ENCODE data around the gene CYB561D1. TPM values are rescaled to one million over a fixed set of nuclear protein-coding genes. Genes with fewer than 3 reads are reported as not detected.

The CYB561D1 gene
- polyA plus RNA-seq, 1 donor (not counting 4 experiments of a cell fraction or from before 2014, with no cell fraction given) = 4.9 TPM

GRCh38 chr1:109502364-109502851 lies 8.5 kb downstream of the CYB561D1 start:
- H4K20me1 ChIP-seq (ENCODE audit: control insufficient read depth, extremely low read depth, insufficient read depth, low read length) = no peaks in the 10 kb centered on the region
- FAIRE-seq = no peak
- TF ChIP-seq EZH2 (IDR thresholded peaks at IDR 0.05; ENCODE audit: low read length) = no peak
- TF ChIP-seq, protein P1, sequence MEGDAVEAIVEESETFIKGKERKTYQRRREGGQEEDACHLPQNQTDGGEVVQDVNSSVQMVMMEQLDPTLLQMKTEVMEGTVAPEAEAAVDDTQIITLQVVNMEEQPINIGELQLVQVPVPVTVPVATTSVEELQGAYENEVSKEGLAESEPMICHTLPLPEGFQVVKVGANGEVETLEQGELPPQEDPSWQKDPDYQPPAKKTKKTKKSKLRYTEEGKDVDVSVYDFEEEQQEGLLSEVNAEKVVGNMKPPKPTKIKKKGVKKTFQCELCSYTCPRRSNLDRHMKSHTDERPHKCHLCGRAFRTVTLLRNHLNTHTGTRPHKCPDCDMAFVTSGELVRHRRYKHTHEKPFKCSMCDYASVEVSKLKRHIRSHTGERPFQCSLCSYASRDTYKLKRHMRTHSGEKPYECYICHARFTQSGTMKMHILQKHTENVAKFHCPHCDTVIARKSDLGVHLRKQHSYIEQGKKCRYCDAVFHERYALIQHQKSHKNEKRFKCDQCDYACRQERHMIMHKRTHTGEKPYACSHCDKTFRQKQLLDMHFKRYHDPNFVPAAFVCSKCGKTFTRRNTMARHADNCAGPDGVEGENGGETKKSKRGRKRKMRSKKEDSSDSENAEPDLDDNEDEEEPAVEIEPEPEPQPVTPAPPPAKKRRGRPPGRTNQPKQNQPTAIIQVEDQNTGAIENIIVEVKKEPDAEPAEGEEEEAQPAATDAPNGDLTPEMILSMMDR (optimal IDR thresholded peaks at IDR 0.05 in 1 of 3, IDR thresholded peaks at IDR 0.05 in 1 of 3, conservative IDR thresholded peaks at IDR 0.05 in 1 of 3; ENCODE audit: extremely low read depth in 1 of 3, insufficient read depth in 2 of 3, low read length in 3 of 3) = no peak

GRCh38 chr1:109503935-109504334 lies 10.0 kb downstream of the CYB561D1 start:
- H3K4me1 ChIP-seq (ENCODE audit: control insufficient read depth, extremely low read depth, insufficient read depth, low read length) = peaks cover 12% of the 10 kb centered on the region
- no peak overlapping the region for H3K9ac ChIP-seq (ENCODE audit: control insufficient read depth, extremely low read depth, insufficient read depth, low read length)
- no peak overlapping the region for H3K4me3 ChIP-seq (ENCODE audit: control insufficient read depth in 2 of 3, extremely low read depth in 1 of 3, insufficient read depth in 2 of 3, low read depth in 1 of 3, low read length in 3 of 3)
- TF ChIP-seq, protein P1 (optimal IDR thresholded peaks at IDR 0.05 in 1 of 3, IDR thresholded peaks at IDR 0.05 in 1 of 3, conservative IDR thresholded peaks at IDR 0.05 in 1 of 3; ENCODE audit: extremely low read depth in 1 of 3, insufficient read depth in 2 of 3, low read length in 3 of 3) = no peak
- TF ChIP-seq EZH2 (IDR thresholded peaks at IDR 0.05; ENCODE audit: low read length) = no peak
- H3K27ac ChIP-seq (ENCODE audit: control insufficient read depth, insufficient read depth, low read length) = no peak overlapping the region
- H3K27me3 ChIP-seq (ENCODE audit: control insufficient read depth, extremely low read depth, insufficient read depth, low read length) = peaks cover 8% of the 10 kb centered on the region
- H3K36me3 ChIP-seq (ENCODE audit: control insufficient read depth in 2 of 2, extremely low read depth in 1 of 2, insufficient read depth in 2 of 2, low read length in 2 of 2) = peaks cover 0 to 1% of the 10 kb centered on the region in 2 experiments
- H3K9me3 ChIP-seq (ENCODE audit: control insufficient read depth, low read depth, low read length) = no peaks in the 10 kb centered on the region
- no peaks in the 10 kb centered on the region for H3K9me1 ChIP-seq (ENCODE audit: control insufficient read depth, extremely low read depth, insufficient read depth, low read length)
- FAIRE-seq = no peak
- no peak overlapping the region for H2AFZ ChIP-seq (ENCODE audit: control insufficient read depth, low read length)
- dilution Hi-C loops (cut with MboI; ENCODE audit: extremely low pct_ligation_motif_present, low sequenced_read_pairs) = no loop called here
- no peaks in the 10 kb centered on the region for H3K79me2 ChIP-seq (ENCODE audit: control insufficient read depth, insufficient read depth, low read length)
- H4K20me1 ChIP-seq (ENCODE audit: control insufficient read depth, extremely low read depth, insufficient read depth, low read length) = no peaks in the 10 kb centered on the region
- no peak for DNase-seq (ENCODE audit: low read depth, low spot score)
- H3K4me2 ChIP-seq (ENCODE audit: control insufficient read depth, extremely low read depth, insufficient read depth, low read depth, low read length) = no peak overlapping the region

More at GRCh38 chr1:109502364-109502851, 8.5 kb downstream of the CYB561D1 start:
- H3K79me2 ChIP-seq (ENCODE audit: control insufficient read depth, insufficient read depth, low read length) = no peaks in the 10 kb centered on the region
- DNase-seq (ENCODE audit: low read depth, low spot score) = no peak
- dilution Hi-C loops (cut with MboI; ENCODE audit: extremely low pct_ligation_motif_present, low sequenced_read_pairs) = no loop called here
- H3K9ac ChIP-seq (ENCODE audit: control insufficient read depth, extremely low read depth, insufficient read depth, low read length) = no peak overlapping the region
- H3K4me1 ChIP-seq (ENCODE audit: control insufficient read depth, extremely low read depth, insufficient read depth, low read length) = peaks cover 16% of the 10 kb centered on the region
- H3K27ac ChIP-seq (ENCODE audit: control insufficient read depth, insufficient read depth, low read length) = no peak overlapping the region
- H3K4me3 ChIP-seq (ENCODE audit: control insufficient read depth in 2 of 3, extremely low read depth in 1 of 3, insufficient read depth in 2 of 3, low read depth in 1 of 3, low read length in 3 of 3) = no peak overlapping the region
- no peak overlapping the region for H3K4me2 ChIP-seq (ENCODE audit: control insufficient read depth, extremely low read depth, insufficient read depth, low read depth, low read length)
- H2AFZ ChIP-seq (ENCODE audit: control insufficient read depth, low read length) = no peak overlapping the region
- H3K9me3 ChIP-seq (ENCODE audit: control insufficient read depth, low read depth, low read length) = no peaks in the 10 kb centered on the region
- H3K27me3 ChIP-seq (ENCODE audit: control insufficient read depth, extremely low read depth, insufficient read depth, low read length) = no peaks in the 10 kb centered on the region
- H3K36me3 ChIP-seq (ENCODE audit: control insufficient read depth in 2 of 2, extremely low read depth in 1 of 2, insufficient read depth in 2 of 2, low read length in 2 of 2) = peaks cover 0 to 3% of the 10 kb centered on the region in 2 experiments
- H3K9me1 ChIP-seq (ENCODE audit: control insufficient read depth, extremely low read depth, insufficient read depth, low read length) = no peaks in the 10 kb centered on the region

Data from keratinocyte (primary cell).